DMS153 treated with DMSO at 0.1 percent for 48 hours (cell line): ENCODE measurements around the gene PCK2.

Source experiments
- DNase-seq: peaks from one replicate; lab custom pipeline; 2025; ENCODE audit not compliant: unreplicated experiment; lab: John Stamatoyannopoulos, UW

Gene PCK2

GRCh38 chr14:24114532-24115421 lies 20.7 kb downstream of the PCK2 start, which contains the start of the genes DCAF11 and NRL:
Gene DCAF11 (plus strand): TSS chr14:24114777. CDS start chr14:24115595, 818 bp downstream.
Gene NRL (minus strand): TSS chr14:24114949. CDS start chr14:24082848, 32,101 bp downstream.
- peak; percentile 98 for DNase-seq

DNA sequence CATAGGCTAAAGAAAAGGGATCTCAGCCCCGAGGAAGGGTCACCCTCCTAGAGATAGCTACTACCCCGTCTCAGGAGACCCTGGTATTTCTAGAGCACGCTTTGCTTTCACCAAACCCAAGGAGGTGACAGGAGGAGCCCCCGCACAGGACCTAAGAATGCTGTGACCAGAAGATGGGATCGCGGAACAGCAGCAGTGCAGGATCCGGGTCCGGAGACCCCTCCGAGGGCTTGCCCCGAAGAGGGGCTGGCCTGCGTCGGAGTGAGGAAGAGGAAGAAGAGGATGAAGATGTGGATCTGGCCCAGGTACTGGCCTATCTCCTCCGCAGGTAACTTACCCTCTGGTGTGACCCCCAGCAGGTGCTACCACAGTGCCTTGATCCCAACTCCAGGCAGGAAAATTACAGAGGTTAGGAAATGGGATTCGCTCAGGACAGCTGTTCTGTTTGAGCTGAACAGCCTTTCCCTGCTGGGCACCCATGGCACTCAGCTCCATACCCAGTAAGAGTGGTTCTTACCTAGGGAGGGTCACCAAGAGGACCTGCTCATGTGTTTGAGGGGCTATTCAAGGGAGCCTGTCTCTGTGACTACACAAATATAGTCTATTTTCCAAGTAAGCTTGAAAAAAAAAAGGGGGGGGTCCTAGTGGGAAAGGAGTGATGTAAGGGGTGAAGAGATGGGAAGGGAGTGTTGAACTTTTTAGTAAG lies 21.5 kb downstream of the PCK2 start:
- no peak for DNase-seq

DNA sequence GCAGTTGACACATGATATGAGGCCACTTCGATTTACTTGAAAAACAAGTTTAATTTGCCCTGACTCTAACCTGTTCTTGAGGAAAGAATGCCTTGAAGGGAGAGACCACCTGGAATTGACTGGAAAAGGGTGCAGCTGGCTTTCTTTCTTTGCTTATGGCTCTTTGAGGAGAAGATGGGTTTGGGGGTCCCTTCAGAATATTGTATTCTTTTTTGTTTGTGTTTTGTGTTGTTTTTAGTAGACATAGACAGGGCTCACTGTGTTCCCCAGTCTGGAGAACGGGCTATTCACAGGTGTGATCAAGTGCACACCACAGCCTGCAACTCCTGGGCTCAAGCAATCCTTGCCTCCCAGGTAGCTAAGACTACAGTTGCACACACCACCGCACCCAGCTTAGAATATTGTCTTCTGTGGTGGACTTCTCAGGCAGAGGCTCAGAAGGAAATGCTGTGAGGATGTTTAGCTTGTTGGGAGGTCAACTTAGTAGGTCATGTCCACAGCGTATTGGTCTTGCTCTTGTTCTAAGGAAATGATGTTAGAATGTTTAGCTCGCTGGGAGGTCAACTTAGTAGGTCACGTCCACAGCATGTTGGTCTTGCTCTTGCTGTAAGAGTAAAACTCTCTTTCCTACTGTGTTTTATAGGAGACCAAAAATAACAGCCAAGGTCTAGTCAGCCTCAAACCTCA lies 22.2 kb downstream of the PCK2 start:
- no peak for DNase-seq

DNA sequence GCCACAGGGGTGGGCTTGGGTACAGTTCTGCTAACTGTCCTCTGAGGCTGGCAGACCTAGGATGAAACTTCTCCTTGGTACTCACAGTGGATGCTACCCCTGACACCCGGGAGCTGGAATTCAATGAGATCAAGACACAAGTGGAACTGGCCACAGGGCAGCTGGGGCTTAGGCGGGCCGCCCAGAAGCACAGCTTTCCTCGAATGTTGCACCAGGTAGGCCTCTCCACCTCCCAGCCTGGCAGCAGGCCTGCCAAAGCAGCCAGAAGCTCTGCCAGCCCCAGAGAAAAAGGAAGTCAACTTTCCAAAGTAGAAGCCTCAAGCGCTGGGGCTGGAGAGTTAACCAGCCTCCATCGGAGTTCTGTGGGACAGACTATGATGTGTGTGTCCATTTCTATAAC lies 23.1 kb downstream of the PCK2 start:
- no peak for DNase-seq

- DNase-seq, result no peak
Measured at GRCh38 chr14:24119691-24120090, 25.6 kb downstream of the PCK2 start.

DNA sequence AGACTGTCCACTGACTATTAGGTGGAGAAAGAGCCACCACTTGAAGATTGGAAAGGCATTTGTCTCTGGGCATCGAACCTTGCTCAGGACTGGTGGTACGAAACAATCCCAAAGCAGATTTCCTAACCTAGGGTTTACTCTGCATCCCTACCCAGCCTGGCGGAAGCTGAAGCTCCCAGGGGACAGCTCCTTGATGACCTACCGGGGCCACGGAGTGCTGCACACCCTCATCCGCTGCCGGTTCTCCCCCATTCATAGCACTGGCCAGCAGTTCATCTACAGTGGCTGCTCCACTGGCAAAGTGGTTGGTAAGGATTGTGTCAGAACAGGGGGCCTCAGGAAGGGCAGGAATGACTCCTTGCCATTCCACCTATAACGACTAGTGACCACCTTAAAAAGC lies 27.1 kb downstream of the PCK2 start:
- no peak for DNase-seq

DNA sequence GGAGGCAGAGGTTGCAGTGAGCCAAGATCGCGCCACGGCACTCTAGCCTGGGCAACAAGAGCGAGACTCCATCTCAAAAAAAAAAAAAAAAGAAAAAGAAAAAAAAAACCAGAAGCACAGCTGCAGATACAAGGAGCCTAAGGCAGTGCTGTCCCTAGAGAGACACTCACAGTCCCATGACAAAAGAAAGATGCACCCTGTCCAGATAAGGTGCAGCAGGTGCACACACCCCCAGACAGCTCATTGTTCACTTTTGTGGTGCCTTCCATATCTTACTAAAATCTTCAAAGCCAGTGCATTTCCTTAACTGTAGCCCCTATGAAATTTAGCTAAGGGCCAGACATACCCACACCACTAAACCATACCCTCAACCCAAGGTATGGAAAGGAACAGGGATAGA lies 28.3 kb downstream of the PCK2 start:
- no peak for DNase-seq

GRCh38 chr14:24122898-24123297 lies 28.8 kb downstream of the PCK2 start:
- no peak for DNase-seq

GRCh38 chr14:24123424-24124417 lies 29.6 kb downstream of the PCK2 start:
- no peak for DNase-seq

DNA sequence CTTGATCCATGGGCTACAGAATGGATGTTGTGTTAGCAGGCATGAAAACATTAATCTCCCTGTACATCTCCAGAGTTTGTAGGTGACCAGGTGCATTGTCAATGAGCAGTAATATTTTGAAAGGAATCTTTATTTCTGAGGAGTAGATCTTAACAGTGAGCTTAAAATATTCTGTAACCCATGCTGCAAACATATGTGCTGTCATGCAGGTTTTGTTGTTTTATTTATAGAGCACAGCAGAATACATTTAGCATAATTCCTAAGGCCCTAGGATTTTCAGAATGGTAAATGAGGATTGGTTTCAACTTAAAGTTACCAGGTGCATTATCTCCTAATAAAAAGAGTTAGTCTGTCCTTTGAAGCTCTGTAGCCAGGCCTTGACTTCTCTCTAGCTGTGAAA lies 32.8 kb downstream of the PCK2 start:
- no peak for DNase-seq

- no peak for DNase-seq
Measured at GRCh38 chr14:24127673-24128072, 33.6 kb downstream of the PCK2 start.

GRCh38 chr14:24129410-24129998 lies 35.4 kb downstream of the PCK2 start:
- DNase-seq, result no peak

- no peak for DNase-seq
Measured at GRCh38 chr14:24130380-24130716, 36.2 kb downstream of the PCK2 start, which contains the start of gene FITM1. Gene FITM1 (plus strand): TSS chr14:24130659. CDS start chr14:24131564, 905 bp downstream.

DNA sequence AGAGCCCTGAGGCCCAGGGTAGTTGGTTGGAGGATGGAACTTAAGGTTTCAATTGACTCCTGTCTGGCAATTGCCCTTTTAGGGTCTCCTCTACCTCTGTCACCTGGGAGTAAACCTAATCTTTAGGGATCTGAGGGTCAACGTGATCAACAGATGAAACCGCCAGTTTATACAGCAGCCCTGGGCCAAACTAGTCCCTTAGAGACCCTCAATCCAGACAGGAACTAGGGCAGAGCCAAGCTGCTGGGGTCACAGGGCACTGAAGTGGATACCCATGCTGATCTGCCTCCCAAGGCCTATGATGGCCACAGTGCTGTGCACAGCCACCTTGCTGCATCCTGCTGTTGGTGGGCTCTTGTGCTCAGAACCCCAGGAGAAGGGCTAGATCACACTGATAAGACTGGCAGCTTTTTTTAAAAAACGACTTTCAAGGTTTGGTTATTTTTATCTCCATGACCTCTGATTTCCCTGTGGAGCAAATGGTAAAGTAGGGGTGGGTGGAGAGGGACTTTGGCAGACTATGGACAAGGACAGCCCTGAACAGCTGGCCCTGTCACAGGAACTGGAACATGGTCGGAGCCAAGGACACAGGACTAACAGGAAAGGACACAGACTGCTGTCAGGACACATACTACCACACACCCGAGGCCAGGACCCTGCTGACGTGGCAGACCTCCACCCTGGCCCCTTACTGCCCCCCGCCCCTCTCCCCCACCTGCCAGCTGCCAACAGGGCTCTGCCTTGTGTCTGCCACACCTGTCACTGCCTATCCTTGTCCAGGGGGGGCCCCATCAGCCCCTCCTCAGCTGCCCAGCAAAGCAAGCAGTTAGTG lies 36.8 kb downstream of the PCK2 start:
- no peak for DNase-seq

DNA sequence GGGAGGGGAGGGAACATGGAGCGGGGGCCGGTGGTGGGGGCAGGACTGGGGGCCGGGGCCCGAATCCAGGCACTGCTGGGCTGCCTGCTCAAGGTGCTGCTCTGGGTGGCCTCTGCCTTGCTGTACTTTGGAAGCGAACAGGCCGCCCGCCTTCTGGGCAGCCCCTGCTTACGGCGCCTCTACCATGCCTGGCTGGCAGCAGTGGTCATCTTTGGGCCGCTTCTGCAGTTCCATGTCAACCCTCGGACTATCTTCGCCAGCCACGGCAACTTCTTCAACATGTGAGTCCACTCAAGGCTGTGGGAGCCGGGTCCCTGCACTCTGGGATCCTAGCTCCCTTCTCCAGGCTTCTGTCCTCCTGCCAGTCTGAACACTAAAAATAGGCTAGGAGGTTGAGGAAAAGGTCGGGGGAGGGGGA lies 37.4 kb downstream of the PCK2 start:
- DNase-seq, result no peak

DNA sequence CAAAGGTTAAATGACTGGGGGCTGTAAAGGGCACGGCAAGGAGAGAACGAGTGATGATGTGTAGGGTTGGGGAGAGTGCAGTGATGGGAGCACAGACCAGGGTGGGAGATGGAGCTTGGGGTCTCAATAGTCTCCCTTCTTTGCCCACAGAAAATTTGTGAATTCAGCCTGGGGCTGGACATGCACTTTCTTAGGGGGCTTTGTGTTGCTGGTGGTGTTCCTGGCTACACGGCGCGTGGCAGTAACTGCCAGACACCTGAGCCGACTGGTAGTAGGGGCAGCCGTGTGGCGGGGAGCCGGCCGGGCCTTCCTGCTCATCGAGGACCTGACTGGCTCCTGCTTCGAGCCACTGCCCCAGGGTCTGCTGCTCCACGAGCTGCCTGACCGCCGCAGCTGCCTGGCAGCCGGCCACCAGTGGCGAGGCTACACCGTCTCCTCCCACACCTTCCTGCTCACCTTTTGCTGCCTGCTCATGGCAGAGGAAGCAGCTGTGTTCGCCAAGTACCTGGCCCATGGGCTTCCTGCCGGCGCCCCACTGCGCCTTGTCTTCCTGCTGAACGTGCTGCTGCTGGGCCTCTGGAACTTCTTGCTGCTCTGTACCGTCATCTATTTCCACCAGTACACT lies 38.1 kb downstream of the PCK2 start:
- DNase-seq, result peak; percentile 62

DNA sequence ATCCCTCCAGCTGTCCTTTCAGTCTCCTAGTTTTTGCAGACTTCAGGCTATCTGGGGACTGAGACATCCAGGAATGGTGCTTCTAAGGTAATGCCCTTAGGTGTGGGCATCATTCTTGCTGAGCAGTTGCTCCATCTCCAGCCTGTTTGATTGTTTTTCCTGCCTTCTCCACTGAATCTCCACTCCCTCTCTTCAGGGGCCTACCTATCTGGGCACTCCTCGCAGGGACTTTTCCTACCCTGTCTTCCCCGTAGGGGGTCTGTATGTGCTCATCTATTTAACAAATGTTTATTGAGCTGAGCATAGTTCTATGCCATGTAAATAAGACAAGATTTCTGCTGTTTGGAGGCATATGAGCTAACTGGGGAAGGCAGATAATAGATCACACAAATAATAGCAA lies 38.9 kb downstream of the PCK2 start:
- no peak for DNase-seq

DNA sequence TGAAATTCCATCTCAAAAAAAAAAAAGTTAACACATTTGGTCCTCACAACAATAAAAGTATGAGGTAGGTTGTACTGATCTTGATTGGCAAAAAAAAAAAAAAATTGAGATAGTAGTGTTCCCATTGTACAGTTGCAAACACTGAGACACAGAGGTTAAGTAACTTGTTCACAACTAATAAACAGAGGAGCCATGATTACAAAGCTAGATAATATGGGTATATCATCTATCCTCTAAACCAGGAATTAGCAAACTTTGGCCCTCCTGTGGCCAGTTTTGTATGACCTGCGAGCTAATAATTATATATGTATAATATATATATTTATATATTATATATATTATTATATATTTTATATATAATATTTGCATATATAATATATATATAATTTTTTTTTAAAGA lies 39.6 kb downstream of the PCK2 start:
- no peak for DNase-seq

GRCh38 chr14:24135584-24135833 lies 41.4 kb downstream of the PCK2 start:
- no peak for DNase-seq
